ENCODE results near the gene SLC15A3.

Gene SLC15A3

GRCh38 chr11:60953781-60954180 lies 1.8 kb upstream of the SLC15A3 start:
- DNase-seq (ENCODE audit: extremely low spot score) = no peak
- CTCF ChIA-PET = interaction anchor here (0.7 to 2.4 kb wide), 12 partner anchors 13 to 233 kb away, joined by 3 to 24 read pairs (median 4); no protein-coding TSS in a partner anchor
- POLR2A ChIA-PET = interaction anchor here (0.6 to 1.2 kb wide), 4 partner anchors 11 to 184 kb away, joined by 3 to 6 read pairs (median 4); partner anchors contain the start of gene TMEM109
- no peak for TF ChIP-seq CTCF (IDR thresholded peaks at IDR 0.05; ENCODE audit: control extremely low read depth, extremely low read depth, low read depth, missing control alignments)

GRCh38 chr11:60952742-60953170 lies 780 bp upstream of the SLC15A3 start:
- DNase-seq (ENCODE audit: extremely low spot score) = no peak
- ChIA-PET POLR2A (interaction anchor here (1.2 kb wide), 1 partner anchor 39 kb away, joined by 6 read pairs; the partner anchor contains the start of gene TMEM109), CTCF (interaction anchor here (1.0 to 2.4 kb wide), 3 partner anchors 17 to 65 kb away, joined by 3 to 24 read pairs (median 5); no protein-coding TSS in a partner anchor)
- TF ChIP-seq CTCF (IDR thresholded peaks at IDR 0.05; ENCODE audit: control extremely low read depth, extremely low read depth, low read depth, missing control alignments) = no peak

GRCh38 chr11:60951606-60951903 lies 421 bp downstream of the SLC15A3 start:
- no peak for DNase-seq (ENCODE audit: extremely low spot score)
- no peak for TF ChIP-seq CTCF (IDR thresholded peaks at IDR 0.05; ENCODE audit: control extremely low read depth, extremely low read depth, low read depth, missing control alignments)
- ChIA-PET POLR2A (interaction anchor here (0.6 kb wide), 1 partner anchor 86 kb away, joined by 3 read pairs; no protein-coding TSS in a partner anchor), CTCF (interaction anchor here (1.2 to 4.3 kb wide), 3 partner anchors 9 to 19 kb away, joined by 3 to 15 read pairs (median 9); partner anchors contain the start of gene CD6)

GRCh38 chr11:60950933-60951605 lies 907 bp downstream of the SLC15A3 start:
- ChIA-PET POLR2A (interaction anchor here (0.6 to 1.4 kb wide), 3 partner anchors 11 to 86 kb away, joined by 3 to 5 read pairs (median 3); no protein-coding TSS in a partner anchor), CTCF (interaction anchor here (1.2 to 4.3 kb wide), 8 partner anchors 9 to 178 kb away, joined by 3 to 15 read pairs (median 6); partner anchors contain the start of genes CD6 and TMEM109)
- no peak for TF ChIP-seq CTCF (IDR thresholded peaks at IDR 0.05; ENCODE audit: control extremely low read depth, extremely low read depth, low read depth, missing control alignments)
- DNase-seq (ENCODE audit: extremely low spot score) = no peak

- CTCF ChIA-PET = interaction anchor here (0.7 to 4.3 kb wide), 12 partner anchors 8 to 179 kb away, joined by 3 to 15 read pairs (median 4); partner anchors contain the start of genes CD6 and TMEM109
- POLR2A ChIA-PET = interaction anchor here (1.0 to 1.4 kb wide), 2 partner anchors 14 to 111 kb away, joined by 3 read pairs; no protein-coding TSS in a partner anchor
Observed at GRCh38 chr11:60950024-60950423, 2.0 kb downstream of the SLC15A3 start.

More at GRCh38 chr11:60950024-60950423, 2.0 kb downstream of the SLC15A3 start:
- no peak for TF ChIP-seq CTCF (IDR thresholded peaks at IDR 0.05; ENCODE audit: control extremely low read depth, extremely low read depth, low read depth, missing control alignments)
- no peak for DNase-seq (ENCODE audit: extremely low spot score)

Measured in GM10248 (cell line).